Calu3 (cell line): Measurements from ENCODE around the gene SPATS2. TPM values are rescaled to one million over a fixed set of nuclear protein-coding genes. Genes with fewer than 3 reads are reported as not detected.

ENCODE experiments used
- BruUV-seq: library from RNA; stranded (reverse); fragments of 400-500 nt; replicated peaks from 2 replicates; lab custom pipeline; 2021; lab: Mats Ljungman, UMichigan
- CTCF ChIA-PET: fragments of 300-600 bp; sonication (Branson Sonifier 250); formaldehyde crosslinking; loops from one replicate; lab custom pipeline; 2022; ENCODE audit warnings: antibody characterized with exemption; lab: Charles Lee
- DNase-seq: peaks from one replicate; pipeline ENCODE4 v3.0.0; 2022
- H3K27ac Mint-ChIP-seq: one replicate; pipeline ENCODE4 v1.8.0; 2022; ENCODE audit warnings: mixed read lengths; ENCODE audit not compliant: unreplicated experiment
- H3K27me3 Mint-ChIP-seq: one replicate; pipeline ENCODE4 v1.8.0; 2022; ENCODE audit warnings: mixed read lengths; ENCODE audit not compliant: unreplicated experiment
- H3K36me3 Mint-ChIP-seq: one replicate; pipeline ENCODE4 v1.8.0; 2022; ENCODE audit warnings: mild to moderate bottlenecking, moderate library complexity, mixed read lengths; ENCODE audit not compliant: insufficient read depth, unreplicated experiment
- H3K4me1 Mint-ChIP-seq: one replicate; pipeline ENCODE4 v1.8.0; 2022; ENCODE audit warnings: mild to moderate bottlenecking, low read depth, mixed read lengths; ENCODE audit not compliant: unreplicated experiment
- H3K4me3 Mint-ChIP-seq: one replicate; pipeline ENCODE4 v1.8.0; 2022; ENCODE audit warnings: mild to moderate bottlenecking, low read depth, moderate library complexity, mixed read lengths; ENCODE audit not compliant: unreplicated experiment
- H3K9me3 Mint-ChIP-seq: one replicate; pipeline ENCODE4 v1.8.0; 2022; ENCODE audit warnings: low read depth, mixed read lengths; ENCODE audit not compliant: unreplicated experiment
- intact Hi-C: fragments of 100-400 bp; cut with micrococcal nuclease; formaldehyde crosslinking; loops from one replicate; pipeline ENCODE4 v1.10.0; 2022; ENCODE audit not compliant: unreplicated experiment
- total RNA-seq: library from RNA; stranded (reverse); gene quantifications from 2 replicates; pipeline ENCODE4 v1.2.3, GENCODE V29; 2022
- TF ChIP-seq, protein P1 (sequence below): fragments of 200-600 bp; IDR thresholded peaks from one replicate; pipeline ENCODE4 v1.8.0; 2022; ENCODE audit warnings: antibody characterized with exemption; ENCODE audit not compliant: unreplicated experiment

SPATS2 gene
- total RNA-seq, 1 experiment from 2014 or later = 23.2 TPM

DNA sequence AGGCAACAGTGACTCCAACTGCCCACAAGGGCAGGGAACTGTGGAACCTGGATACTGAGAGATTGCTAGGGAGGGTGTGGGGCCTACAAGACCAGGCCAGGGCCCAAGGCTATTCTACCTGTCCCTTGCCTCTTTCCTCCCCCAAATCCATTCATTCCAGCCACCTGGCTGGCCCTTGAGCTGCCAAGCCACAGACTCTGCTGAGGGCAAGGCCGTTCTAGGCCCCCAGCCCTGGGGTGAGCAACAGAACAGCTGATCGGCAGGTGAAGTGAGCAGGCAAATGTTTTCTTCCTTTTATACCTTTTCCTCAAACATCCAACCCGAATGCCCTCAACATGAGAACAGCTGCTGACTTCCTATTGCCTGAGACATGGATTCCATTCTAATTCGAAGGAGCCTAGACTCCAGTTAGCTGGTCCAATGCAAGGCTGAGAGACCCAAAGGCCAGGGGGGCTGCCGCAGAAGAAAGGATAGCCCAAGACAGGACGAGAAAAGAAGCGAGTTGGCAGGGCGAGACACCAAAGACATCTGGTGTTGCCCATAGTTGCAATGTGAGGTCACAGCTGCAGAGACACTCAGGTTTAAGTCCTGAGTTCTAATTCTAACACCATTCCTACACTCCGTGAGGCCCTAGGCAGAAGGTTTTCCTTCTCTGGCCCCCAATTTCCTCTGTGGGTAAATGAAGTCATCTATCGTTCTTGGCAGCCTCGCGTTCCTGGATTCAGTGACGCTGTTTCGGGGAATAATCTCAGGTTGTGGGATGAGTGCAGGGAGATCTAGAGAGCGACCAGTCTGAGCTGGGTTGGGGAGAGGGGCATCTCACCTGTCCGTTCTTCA is 31.9 kb upstream of the SPATS2 start:
- H3K4me3 Mint-ChIP-seq = no peak overlapping the region
- H3K4me1 Mint-ChIP-seq = peaks cover 27% of the 10 kb centered on the region
- CTCF ChIA-PET = interaction anchor here (2.3 kb wide), 1 partner anchor 12 kb away, joined by 7 read pairs; the partner anchor contains the start of gene DNAJC22
- no peaks in the 10 kb centered on the region for H3K9me3 Mint-ChIP-seq
- peaks cover 18% of the 10 kb centered on the region for H3K36me3 Mint-ChIP-seq
- DNase-seq = no peak
- no TSS peak for BruUV-seq
- no peak overlapping the region for H3K27ac Mint-ChIP-seq
- TF ChIP-seq, protein P1, sequence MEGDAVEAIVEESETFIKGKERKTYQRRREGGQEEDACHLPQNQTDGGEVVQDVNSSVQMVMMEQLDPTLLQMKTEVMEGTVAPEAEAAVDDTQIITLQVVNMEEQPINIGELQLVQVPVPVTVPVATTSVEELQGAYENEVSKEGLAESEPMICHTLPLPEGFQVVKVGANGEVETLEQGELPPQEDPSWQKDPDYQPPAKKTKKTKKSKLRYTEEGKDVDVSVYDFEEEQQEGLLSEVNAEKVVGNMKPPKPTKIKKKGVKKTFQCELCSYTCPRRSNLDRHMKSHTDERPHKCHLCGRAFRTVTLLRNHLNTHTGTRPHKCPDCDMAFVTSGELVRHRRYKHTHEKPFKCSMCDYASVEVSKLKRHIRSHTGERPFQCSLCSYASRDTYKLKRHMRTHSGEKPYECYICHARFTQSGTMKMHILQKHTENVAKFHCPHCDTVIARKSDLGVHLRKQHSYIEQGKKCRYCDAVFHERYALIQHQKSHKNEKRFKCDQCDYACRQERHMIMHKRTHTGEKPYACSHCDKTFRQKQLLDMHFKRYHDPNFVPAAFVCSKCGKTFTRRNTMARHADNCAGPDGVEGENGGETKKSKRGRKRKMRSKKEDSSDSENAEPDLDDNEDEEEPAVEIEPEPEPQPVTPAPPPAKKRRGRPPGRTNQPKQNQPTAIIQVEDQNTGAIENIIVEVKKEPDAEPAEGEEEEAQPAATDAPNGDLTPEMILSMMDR = no peak
- intact Hi-C loops = no loop called here
- peaks cover 30% of the 10 kb centered on the region for H3K27me3 Mint-ChIP-seq

DNA sequence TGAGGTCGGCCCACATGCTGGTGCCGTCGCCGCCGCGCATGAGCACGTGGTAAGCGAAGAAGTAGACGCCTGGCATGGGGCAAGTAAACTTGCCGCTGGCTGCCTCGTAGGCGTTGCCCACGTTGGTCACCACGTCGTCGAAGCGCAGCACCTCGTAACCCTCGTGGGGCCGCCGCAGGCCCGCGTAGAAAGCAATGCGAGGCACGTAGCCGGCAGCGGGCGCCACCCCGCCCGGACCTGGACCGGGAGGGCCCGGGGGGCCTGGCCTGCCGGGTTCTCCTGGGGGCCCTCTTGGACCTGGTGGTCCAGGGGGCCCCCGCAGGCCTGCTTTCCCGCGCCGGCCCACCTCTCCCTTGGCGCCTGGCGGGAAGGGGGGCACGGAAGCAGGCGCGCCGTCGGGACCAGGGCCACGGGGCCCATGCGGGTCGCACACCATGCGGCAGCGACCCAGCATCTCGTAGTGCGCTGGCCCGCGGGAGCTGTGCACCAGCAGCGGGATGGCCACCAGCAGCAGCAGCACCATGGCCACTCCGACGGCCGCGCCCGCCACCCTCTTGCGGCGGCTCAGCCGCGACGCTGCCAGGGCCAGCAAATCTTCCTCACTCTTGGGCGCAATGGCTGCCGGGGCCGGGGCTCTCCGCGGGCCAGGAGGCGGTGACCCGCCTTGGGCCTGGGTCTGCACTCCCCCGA is 31.2 kb upstream of the SPATS2 start:
- peaks cover 38% of the 10 kb centered on the region for H3K27me3 Mint-ChIP-seq

DNA sequence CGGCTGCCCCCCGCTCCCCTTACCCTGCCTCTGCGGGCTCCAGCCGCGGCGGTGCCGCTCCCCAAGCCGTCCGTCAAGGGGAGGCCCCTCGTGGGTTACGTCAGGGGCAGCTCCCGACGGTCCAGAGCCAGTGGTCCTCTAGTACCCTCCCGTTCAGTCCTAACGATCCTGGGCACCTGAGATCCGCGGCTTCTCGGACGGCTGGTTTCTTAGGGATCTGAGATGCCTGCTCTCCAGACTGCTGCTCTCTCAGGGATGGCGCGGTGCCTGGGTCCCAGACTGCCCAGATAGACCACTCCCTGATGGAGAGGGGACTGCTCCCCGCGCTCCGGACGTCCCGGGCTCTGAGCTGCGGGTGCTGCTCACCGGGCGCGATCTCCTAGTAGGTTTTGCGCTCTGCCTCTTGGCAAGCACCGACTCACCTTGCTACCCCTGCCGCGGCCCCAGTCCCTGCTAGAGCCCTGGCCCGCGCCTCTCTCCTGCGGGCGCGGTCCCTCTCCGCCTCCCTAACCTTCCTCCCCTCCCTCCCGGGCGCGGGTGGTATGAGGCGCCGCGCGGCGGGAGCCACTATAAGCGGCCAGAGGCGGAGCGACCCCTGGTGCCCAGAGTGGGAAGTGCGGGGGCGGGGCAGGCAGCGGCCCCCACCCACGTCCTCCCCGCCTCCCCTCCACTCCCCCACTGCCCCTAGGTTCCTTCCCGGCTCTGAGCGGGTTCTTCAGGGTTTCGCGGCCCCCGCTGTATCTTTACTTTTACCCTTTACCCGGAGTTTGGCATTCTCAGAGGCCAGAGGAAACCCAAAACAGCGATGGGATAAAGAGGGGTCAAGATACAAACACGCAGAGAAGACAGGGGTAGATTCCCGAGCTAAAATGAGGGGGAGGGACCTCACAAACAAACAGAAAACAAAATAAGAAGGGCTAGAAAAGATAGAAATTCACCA is 30.3 kb upstream of the SPATS2 start, which contains the start of gene C1QL4:
Gene C1QL4, minus strand, starts transcription at position 544 of the 940 bp plus-strand sequence. CDS start 711 bp downstream, outside the sequence.
- peak; percentile 89 for DNase-seq
- peak within 1 kb of the TSS; percentile 69 for H3K4me3 Mint-ChIP-seq
- peaks cover 29% of the 10 kb centered on the region for H3K4me1 Mint-ChIP-seq
- H3K9me3 Mint-ChIP-seq = no peaks in the 10 kb centered on the region
- H3K27me3 Mint-ChIP-seq = peaks cover 40% of the 10 kb centered on the region
- no TSS peak for BruUV-seq
- CTCF ChIA-PET = interaction anchor here (1.1 to 2.3 kb wide), 2 partner anchors 10 to 39 kb away, joined by 3 to 7 read pairs; partner anchors contain the start of gene DNAJC22
- no peak within 1 kb of the TSS for H3K27ac Mint-ChIP-seq
- H3K36me3 Mint-ChIP-seq = peaks cover 13% of the 10 kb centered on the region
- intact Hi-C loops = no loop called here
- TF ChIP-seq, protein P1 = peak; percentile 90

More for the DNA sequence above, 31.2 kb upstream of the SPATS2 start:
- H3K27ac Mint-ChIP-seq = no peak overlapping the region
- TF ChIP-seq, protein P1 = no peak
- intact Hi-C loops = no loop called here
- H3K9me3 Mint-ChIP-seq = no peaks in the 10 kb centered on the region
- peaks cover 18% of the 10 kb centered on the region for H3K36me3 Mint-ChIP-seq
- H3K4me1 Mint-ChIP-seq = peaks cover 29% of the 10 kb centered on the region
- CTCF ChIA-PET = interaction anchor here (2.3 kb wide), 1 partner anchor 11 kb away, joined by 7 read pairs; the partner anchor contains the start of gene DNAJC22
- H3K4me3 Mint-ChIP-seq = peak overlapping the region; percentile 69
- no TSS peak for BruUV-seq
- DNase-seq = no peak
